Measurements from ENCODE around the gene POPDC2.

The POPDC2 gene, protein sequence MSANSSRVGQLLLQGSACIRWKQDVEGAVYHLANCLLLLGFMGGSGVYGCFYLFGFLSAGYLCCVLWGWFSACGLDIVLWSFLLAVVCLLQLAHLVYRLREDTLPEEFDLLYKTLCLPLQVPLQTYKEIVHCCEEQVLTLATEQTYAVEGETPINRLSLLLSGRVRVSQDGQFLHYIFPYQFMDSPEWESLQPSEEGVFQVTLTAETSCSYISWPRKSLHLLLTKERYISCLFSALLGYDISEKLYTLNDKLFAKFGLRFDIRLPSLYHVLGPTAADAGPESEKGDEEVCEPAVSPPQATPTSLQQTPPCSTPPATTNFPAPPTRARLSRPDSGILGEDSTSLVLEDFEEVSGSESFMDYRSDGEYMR

DNA sequence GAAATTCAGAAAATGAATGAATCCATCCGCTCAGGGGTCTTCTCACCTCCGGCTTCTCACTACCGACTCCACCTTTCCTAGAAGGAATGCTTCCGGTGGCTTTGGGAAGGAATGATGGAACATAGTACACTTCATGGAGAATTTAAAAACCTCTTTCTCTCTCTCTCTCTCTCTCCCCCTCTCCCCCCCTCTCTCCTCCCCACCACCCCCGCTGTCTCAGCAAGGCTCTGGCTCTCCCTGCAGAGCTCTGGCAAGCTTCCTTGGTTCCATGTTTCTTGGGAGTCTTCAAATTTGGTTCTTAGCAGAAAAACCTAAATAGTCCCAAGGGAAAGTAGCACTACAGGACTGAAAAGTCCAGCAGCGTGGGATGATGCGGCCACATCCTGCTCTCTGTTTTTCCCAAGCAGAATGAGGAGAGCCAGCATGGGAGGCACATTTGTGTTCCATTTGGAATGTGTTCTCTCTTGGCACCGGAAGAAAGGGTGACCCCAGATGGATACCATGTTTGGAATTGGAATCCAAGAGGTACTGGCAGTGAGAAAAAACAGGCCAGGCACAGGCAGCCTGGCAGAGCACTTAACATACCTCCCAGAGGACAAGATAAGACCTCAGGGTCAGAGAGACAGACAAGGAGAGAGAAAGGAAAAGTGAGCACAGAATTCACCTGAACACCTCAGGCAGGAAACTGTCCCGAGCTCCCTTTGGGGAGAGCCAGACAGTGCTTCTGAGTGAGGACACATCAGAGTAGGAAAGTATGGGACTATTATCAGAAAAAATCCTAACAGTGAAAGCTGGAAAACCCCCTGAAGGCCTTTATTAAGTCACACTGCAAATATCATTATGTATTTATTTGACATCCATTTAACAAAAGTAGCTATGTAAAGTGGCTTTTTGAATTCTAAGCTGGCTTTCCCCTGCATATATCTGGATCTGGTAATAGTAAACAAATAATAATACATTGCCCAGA is at the start of gene POPDC2:
Gene POPDC2, minus strand, starts transcription at position 116 of the 967 bp plus-strand sequence. CDS start 166 bp downstream, outside the sequence.
- H3K4me3 ChIP-seq (ENCODE audit: low read depth, low read length): no peak within 1 kb of the TSS
- no peak for DNase-seq (ENCODE audit: low read depth)
- TF ChIP-seq, protein P1, sequence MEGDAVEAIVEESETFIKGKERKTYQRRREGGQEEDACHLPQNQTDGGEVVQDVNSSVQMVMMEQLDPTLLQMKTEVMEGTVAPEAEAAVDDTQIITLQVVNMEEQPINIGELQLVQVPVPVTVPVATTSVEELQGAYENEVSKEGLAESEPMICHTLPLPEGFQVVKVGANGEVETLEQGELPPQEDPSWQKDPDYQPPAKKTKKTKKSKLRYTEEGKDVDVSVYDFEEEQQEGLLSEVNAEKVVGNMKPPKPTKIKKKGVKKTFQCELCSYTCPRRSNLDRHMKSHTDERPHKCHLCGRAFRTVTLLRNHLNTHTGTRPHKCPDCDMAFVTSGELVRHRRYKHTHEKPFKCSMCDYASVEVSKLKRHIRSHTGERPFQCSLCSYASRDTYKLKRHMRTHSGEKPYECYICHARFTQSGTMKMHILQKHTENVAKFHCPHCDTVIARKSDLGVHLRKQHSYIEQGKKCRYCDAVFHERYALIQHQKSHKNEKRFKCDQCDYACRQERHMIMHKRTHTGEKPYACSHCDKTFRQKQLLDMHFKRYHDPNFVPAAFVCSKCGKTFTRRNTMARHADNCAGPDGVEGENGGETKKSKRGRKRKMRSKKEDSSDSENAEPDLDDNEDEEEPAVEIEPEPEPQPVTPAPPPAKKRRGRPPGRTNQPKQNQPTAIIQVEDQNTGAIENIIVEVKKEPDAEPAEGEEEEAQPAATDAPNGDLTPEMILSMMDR (conservative IDR thresholded peaks at IDR 0.05; ENCODE audit: low read depth, low read length): no peak

DNA sequence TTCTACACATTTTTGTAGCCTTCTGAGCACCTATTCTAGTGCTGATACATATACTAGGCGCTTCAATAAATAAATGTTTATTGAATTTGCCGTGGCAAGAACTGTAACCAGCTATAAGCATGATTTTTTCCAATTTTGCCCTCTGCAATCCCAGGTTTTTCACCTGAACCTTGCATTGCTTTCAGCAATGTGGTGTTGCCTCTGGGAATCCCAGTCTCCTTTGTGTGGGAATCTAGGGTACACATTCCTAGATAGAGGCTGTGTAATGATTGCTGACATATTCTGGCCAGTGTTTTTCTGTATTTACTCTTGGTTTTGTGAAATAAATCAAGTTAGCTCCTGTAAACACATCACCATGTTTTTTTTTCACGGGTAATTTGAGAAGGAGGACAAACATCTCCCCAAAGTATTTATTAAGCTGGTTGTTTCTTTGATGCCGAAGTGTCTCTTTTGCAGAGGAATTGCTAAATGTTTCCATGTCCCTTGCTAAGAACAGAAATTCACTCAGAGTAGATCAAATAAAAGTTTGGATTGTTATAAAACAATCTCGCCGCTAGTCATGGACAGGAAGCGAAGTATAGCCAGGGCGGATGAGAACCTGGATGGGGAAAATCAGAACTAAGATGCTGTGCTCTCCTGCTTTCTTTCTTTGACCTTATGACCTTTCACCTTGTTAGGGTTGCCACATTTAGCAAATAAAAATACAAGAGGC is 43.6 kb upstream of the POPDC2 start:
- DNase-seq (ENCODE audit: low read depth): no peak
- H3K4me3 ChIP-seq (ENCODE audit: low read depth, low read length): no peak overlapping the region
- TF ChIP-seq, protein P1 (conservative IDR thresholded peaks at IDR 0.05; ENCODE audit: low read depth, low read length): no peak

DNA sequence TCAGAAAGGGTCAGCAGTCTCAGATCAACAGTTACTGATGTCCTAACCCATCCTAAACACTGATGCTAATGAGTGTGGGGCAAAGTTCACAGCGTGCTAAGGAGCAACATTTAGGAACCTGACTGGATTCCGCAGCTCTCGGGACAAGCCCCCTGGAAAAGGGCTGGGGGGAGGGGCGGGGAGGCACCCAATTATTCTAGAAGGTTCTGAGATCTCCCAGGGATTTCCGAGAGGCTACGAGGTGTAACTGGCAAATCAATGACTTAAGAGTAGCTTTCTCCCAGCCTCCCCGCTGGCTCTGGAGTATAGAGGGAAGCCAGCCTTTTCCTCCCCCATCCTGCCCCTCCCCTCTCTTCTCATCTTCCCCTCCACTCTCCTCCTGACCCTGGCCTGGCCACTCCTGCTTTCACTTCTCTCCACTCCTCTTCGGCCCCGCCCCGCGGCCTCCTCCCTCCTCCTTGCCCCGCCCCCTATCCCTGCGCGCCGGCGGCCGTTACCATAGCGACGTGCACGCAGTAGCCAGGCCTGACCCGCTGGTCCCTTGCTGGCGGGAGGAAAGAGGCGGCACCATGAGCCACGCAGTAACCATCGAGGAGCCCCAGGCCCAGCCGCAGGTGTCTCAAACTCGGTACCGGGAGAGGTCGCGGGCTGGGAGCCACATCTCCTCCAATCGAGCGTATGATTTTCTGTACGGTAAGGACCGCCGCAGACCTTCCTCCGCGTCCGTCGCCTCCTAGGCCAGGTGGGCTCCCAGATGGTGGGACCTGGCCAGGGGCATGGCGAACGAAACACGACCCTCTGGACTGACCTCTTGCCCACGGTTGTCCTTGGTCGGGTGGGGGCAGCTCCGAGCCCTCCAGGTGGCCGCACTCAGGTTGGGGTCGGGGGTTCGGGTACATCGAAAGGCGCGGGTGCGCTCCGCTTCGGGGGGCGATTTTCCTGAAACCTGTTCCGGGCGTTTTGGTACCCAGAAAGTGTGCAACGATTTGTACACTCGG is 42.4 kb upstream of the POPDC2 start, which contains the start of gene CFAP91:
Gene CFAP91, plus strand, starts transcription at position 493 of the 998 bp plus-strand sequence. Its CDS starts 77 bp downstream, at position 570.
- TF ChIP-seq, protein P1 (conservative IDR thresholded peaks at IDR 0.05; ENCODE audit: low read depth, low read length): no peak
- DNase-seq (ENCODE audit: low read depth): peak; percentile 95
- peak within 1 kb of the TSS; percentile 63 for H3K4me3 ChIP-seq (ENCODE audit: low read depth, low read length)

DNA sequence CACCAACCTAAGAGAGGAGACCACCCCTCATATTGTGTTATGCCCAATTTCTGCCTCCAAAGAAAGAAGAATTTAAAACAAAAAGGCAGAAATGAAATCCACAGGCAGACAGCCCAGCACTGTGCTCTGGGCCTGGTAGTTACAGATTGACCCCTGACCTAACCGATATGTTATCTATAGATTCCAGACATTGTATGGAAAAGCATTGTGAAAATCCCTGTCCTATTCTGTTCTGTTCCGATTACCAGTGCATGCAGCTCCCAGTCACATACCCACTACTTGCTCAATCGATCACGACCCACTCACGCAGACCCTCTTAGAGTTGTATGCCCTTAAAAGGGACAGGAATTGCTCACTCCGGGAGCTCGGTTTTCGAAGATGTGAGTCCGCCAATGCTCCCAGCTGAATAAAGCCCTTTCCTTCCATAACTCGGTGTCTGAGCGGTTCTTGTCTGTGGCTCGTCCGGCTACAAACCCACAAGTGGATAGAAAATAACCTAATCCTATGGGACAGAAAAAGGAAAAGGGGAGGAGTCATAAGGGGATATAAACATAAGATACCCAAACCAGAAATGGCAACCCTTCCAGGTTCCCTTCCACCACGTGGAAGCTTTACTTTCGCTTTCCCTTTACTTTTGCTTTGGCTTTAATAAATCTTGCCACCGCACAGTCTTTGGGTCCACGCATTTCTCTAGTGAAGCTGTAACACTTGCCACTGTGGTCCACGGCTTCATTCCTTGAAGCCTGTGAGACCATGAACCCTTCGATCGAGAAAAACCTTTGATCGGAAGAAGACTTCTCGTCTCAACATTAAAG is 40.7 kb upstream of the POPDC2 start:
- no peak overlapping the region for H3K4me3 ChIP-seq (ENCODE audit: low read depth, low read length)
- TF ChIP-seq, protein P1 (conservative IDR thresholded peaks at IDR 0.05; ENCODE audit: low read depth, low read length): no peak
- no peak for DNase-seq (ENCODE audit: low read depth)

DNA sequence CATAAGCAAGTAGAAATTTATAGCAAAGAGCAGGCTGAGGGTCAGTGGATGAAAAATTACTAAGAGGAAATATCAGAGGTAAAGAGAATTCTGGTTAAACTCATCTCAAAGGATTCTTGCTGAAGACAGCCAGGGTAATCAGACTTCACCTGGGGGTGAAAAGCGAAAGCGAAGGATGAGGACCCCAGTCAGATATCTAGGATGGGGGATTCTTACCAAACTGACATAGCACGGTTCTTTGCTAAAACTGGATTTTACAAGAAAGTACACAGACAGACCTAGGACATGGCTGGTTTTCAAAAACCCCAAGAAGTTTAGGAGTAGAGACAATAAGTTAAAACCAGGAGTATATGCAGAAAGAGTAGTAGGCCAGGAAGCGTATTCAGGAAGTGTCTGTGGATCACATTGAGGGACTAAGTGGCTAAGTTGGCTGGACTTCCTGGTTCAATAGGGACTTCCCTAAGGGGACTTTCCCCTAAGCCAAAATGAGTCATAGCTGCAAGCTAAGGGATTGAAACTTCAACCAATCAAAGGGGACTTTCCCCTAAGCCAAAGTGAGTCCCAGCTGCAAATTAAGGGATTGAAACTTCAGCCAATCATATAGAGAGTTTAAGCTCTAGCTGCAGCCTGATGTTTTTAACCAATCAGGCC is 40.0 kb upstream of the POPDC2 start:
- no peak overlapping the region for H3K4me3 ChIP-seq (ENCODE audit: low read depth, low read length)
- peak; percentile 39 for DNase-seq (ENCODE audit: low read depth)
- TF ChIP-seq, protein P1 (conservative IDR thresholded peaks at IDR 0.05; ENCODE audit: low read depth, low read length): no peak

All from choroid plexus epithelial cell (primary cell).